CD4-positive, alpha-beta T cell treated with Interleukin-21 for 1 hour (primary cell): Measurements from ENCODE around the gene IGSF21.

Experiments used
- DNase-seq: peaks from one replicate; pipeline ENCODE4 v3.0.0-alpha.2; 2020

The IGSF21 gene

DNA sequence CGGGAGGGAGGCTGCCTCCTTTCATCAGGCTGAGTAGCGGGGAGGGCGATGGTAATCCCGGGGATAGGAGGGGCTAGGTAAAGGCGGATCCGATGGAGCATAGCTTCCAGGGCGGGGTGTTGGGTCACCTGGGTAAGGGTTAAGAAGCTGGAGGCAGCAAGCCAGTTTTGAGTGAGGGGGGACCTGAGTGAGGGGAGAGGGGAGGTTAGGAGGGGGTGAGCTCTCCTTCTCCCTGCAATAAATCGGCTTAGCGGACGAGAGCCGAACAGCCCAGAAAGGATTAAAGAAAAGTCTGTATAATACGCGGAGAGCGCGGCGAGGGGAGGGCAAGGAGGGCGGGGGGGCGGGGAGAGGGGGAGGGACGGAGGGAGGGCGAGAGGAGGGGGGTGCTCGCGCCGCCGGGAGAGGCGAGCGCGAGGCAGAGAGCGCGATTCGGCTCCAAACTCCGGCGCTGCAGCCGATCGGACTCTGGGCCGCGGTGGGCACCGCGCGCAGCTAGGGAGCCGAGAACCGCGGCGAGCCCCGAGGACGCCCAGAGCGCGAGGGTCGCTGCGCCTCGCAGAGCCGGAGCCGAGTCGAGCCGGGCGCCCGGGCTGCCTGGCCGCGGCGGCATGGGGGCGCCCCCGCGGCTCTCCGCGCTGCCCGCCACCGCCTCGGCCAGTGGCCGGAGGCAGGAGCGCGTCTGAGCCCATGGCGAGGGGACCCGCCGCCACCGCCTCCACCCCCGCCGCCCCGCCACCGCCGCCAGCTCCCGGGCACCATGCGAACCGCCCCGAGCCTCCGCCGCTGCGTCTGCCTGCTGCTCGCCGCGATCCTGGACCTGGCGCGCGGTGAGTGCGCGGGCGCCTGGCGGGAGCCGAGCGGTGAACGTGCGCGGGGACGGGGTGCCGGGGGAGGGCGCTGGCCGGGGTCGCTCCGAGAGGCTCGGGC is at the start of gene IGSF21:
Gene IGSF21, plus strand, starts transcription at position 430 of the 930 bp plus-strand sequence. Its CDS starts 331 bp downstream, at position 761.
- no peak for DNase-seq

DNA sequence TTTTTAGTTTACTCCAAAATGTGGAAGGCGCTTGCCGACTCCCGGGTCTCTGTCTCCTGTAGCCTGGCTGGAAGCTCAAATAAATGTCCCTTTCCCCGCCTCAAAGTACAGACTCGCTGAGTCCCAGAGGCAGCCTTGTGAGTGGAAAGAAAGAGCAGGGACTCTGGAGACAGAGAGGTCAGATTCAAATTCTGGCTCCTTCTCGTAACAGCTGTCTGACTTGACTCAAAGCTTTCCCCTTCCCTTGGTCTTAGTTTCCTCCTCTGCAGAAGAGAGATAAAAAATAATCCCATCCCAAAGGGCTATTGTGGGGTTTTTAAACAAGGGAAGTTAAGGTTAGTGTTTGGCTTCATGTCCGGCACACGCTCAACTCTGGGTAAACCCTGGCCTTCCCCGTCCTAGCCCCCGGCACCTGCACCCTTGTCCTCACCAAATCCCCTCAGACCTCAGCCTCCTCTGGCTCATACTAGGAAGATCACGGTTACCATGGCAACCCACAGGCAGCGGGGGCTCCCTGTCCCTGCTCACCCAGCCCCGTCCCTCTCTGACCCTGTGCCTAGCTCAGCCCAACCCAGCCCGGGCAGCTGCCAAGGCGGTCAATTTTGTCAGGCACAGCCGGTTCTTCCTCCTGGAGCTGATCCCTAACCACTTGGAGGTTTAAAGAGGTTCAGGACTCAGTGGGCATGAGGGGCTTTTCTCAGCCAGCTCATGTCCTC is 49.2 kb upstream of the IGSF21 start:
- no peak for DNase-seq

DNA sequence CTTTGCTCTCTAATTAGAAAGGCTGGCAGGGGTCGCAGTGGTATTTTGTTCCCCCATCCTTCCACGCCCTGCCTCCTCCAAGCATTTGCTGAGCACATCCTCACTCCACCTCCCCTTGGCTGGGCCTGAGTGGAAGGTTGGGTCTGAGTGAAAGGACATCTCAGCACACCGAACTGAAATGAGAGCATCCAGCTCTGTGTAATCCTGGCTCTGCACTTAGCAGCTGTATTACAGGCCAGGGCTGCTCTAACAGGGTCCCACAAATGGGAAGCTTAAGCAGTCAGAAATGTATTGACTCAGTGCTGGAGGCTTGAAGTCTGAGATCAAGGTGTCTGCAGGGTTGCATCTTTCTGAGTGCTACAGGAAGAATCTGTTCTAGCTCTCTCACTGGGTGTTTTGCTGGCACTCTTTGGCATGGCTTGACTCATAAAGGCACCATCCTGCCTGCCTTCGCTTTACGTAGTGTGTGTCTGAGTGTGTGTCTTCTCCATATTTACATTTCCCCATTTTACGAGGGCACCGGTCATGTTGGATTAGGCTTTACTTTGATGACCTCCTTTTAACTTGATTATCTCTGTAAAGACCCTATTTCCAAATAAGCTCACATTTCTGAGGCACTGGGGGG is 48.5 kb upstream of the IGSF21 start:
- no peak for DNase-seq

DNA sequence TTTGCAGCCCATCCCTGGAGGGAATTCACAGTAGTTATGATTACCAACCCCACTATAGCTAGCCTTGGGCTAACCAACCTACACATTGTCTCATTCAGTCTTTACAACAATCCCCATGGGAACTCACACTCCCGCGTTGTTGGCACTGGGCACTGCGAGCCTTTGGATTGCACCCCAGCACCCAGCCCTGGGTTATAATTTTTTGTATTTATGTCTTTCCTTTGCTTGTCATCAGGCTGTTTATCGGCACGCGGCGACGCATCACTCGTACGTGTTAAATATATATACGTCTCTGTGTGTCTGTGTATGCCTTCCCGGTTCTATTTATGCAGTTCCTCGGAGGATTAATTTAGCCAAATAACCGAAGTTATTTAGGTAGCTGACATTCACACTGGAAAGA is 47.2 kb upstream of the IGSF21 start:
- no peak for DNase-seq

DNA sequence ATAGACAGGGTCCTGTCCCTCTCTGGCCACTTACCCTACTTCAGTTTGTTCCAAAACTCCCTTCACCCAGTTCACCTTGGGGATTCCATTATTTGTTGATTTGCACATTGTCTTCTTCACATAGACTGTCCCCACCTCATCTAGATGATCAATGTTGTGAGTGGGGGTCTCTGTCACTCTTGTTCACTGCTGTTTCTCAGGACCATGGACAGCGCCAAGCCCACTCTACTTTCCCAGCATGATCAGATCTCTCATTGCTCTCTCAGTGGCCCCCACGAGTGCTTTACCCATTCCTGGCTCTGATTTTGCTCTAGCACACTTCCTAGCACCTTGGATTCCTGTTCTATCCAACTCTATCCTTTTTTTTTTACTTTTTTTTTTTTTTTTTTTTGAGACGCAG is 45.4 kb upstream of the IGSF21 start:
- DNase-seq: no peak

DNA sequence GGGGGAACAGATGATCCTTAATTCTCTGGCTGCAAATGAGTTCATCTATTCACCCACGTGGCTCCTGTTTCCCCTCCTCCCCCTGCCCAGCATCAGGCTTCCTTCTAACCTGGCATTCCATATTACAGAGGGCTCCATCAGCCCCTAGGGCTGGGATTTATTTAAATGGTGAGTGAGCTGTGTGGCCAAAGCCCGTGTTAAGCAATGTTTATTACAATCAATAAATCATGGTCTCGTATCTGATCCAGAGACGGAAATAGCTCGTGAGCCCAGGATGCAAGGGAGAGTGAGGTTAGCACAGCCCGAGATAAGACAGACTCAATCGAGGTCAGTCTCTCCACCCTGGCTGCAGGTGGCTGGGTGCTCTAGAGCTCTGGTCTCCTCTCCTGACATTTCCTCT is 43.1 kb upstream of the IGSF21 start:
- DNase-seq: no peak

DNA sequence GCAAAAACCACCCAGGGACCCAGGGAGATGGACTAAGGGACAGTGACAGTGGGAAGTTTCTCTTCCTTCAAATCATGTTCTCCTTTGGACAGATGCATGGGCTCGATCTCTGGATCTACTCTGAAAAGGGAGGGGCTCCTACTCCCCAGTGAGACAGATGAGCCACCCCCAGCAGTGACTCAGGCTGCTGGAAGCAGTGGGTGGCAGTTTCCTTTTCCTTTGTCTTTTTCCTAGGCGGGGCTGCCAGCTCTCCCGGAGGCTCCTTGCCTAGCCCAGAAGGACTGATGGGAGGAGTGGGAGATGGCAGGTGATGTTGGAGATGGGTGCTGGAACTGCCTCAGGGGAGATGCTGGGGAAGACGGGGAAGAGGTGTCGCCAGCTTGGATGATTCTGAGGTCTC is 41.0 kb upstream of the IGSF21 start:
- no peak for DNase-seq

DNA sequence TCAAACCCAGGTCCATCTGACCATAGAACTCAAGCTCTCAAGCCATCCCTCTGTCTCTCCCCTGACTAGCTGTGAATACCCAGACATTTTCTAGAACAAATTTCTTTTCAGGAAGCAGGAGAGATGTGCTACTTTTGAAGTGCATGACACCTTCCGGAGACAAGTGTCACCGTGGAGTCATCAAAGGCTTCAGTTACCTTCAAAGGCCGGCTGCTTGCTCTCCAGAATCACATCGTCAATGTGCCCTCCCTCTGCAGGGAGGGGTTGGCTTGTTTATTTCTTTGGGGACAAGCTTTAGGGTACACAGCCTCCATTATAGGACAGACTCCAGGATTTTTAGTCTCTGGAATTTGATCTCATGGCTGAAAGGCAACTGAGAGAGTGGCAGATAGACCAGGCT is 37.7 kb upstream of the IGSF21 start:
- peak; percentile 23 for DNase-seq

DNA sequence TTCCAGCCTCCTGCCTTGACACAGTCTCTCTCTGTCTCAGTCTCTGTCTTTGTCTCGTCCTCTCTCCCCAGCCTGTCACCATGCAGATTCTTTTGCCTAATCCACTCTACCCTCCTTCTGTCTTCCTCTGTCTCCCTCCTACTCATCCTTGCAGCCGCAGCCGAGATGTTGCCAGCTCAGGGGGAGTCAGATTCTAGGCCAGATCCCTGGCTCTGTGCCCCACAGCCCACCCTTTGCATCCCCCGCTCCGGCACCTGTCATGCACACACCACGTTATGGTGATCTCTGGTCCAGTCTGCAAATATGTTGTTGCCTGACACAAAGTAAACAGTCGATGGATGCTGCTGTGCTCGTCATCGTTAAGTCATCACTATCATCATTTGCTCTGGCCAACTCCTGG is 35.5 kb upstream of the IGSF21 start:
- no peak for DNase-seq

DNA sequence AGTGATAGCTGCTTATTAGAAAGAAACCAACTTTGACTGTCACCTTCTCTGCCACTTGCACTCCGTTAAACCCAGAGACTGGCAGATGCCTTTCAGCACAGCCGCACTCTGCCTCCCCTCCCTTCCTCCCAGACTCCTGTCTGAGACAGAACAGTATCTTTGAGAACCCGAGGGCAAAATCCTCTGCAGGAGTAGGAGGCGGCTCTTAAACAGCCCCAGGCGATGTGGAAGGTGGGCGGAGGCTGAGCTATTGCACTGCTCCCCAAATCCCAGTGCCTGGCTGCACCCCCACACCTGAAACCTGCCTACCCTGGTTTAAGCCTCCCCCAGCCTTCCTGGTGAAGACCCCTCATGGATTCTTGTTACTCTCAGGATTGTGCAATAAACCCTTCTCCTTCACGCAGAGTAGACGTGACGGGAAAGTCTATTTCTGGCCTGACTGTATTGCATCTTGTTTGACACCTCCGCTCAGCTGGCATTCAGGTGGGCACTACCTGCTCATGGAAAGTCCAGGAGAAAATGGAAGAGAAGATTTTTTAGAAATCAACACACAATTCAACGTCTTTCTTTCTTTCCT is 34.4 kb upstream of the IGSF21 start:
- no peak for DNase-seq

DNA sequence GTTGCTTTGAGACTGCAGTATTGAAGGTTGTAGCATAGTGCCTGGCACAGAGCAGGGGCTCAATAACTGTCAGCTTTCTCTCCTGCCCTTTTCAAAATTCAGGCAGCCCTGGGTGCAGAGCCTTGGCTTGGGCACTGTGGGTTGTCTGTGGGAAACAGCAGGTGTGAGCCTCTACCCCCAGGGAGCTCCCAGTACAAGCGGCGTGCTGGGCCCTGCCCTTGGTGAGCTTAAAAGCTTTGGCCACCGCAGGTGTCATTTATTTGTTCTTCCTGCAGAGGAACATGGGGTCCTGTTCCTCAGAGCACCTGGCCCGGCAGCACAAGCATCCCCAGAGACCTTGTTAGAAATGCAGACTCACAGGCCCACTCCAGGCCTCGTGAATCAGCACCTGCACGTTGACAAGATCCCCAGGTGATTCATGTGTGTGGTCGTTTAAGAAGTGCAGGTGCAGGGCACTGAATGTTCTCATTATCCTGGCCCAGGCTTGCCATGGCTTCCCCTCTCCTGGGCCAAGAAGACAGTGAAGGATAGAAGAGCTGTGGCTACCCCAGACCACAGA is 29.9 kb upstream of the IGSF21 start:
- no peak for DNase-seq

DNA sequence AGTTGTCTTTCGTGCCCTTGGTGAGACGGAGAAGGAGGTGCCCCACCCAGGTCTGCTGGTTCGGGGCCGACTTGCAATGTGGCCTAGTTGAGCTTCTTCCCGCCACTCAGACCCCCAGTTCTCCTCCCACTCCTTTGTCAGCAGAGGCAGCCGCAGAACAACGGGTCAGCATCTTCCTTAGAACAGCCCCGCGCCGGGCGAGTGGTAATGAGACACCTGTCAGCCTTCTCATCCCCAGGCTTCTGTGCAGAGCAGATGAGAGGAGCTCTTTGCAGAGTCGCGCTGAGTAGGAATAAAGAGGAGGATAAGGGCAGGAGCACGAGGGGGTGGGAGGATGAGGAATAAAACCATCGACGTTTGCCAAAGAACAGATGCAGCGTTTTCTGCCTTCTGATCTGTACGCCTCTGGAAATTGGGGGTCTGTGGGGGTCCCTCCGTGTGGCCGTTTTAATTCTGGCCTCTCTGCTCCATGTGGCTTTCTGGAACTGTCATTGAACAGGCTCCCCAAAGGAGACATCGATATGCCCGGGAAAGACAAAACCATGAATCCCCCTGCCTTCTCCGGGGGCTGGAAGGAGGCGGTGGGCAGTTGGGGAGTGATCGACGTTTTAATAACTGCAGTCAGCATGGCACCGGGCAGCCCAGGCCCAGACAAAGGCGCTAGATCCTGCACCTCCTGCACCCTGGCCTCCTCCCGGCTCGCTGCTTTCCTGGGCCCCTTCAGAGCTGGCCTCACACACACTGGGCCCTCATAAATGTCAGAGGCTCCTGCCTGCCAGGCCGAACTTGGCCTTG is 27.5 kb upstream of the IGSF21 start:
- DNase-seq: no peak

DNA sequence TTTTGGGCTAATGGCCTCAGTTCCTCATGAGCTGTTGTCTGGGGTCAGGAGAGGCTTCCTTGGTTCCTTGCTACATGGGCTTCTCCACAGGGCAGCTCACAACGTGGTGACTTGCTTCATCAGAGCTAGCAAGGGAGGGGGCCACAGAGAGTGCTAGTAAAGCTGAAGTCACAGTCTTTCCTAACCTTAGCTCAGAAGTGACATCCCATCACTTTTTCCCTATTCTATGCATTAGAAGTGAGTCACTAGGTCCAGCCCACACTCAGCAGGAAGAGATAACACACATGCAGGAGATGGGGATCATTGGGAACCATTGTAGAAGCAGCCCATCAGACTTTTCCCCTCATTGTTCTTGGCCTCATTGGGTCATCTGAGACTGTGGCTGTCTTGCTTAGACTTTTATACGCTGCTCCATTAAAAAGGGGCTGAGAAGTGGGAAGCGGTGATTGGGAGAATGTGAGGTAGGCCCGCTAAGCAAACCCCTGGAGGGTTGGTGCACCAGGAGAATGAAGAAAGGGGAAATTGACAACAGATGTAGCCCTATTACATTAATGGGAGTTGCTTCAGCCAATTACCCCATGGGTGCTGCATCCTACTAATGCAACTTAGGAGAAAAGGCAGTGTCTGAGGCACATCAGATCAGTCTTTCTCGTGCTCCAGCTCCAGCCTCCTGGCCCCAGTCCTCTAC is 22.1 kb upstream of the IGSF21 start:
- DNase-seq: no peak

DNA sequence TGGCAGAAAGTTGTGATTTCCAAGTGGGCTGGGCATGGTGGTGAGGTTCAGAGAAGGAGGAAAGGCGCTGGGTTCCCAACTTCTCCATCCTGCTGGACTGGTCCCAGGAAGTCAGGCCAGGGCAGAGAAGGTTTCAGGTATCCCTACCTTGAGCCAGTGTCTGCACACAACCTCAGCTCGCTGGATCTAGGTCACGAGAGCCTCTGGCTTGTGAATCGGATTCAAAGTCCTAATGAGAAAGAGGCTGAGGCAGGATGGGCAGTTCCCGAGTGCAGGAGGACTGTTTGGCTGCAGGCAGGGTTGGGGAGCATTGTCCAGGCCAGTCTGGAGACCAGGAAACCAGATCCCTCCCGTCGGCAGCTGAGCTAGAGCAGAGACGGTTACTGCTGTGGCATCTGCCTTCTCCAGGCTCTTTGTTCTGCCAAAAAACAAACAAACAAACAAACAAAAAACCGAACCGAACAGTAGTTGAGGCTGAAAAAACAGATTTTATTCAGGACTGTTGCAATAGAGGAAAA is 19.5 kb upstream of the IGSF21 start:
- DNase-seq: no peak

DNA sequence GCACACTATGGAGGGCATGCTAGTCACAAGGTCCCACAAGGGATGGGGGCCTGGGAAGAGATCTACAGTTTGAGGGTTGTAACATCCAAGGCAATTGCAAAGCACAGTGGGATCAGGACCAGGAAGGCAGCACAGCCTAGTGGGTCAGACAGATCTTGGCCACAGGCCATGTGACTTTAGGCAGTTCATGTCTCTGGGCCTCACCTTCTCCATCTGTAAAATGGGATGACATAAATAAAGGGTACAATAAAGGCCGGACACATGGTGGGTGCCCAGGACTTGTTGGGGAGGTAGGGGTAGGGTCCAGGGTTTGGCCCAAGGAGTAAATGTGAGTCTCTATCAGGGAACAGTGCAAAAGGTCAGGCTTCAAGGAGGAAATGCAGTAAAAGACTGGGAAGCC is 18.1 kb upstream of the IGSF21 start:
- DNase-seq: no peak

DNA sequence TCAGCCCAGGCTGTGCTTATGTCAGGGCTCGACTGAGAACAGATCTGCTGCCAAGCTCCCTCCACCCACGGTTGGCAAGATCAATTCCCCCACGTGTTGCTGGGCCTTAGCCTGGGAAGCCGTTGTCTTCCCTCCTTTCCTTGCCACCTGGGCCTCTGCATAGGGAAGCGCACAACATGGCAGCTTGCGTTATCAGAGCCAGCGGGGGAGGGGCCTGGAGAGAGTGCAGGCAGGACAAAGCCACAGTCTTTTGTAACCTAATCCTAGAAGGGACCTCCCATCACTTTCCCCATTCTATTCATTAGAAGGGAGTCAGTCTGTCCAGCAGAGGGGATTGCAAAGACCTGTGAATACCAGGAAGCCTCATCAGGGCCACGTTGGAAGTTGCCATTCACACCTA is 17.0 kb upstream of the IGSF21 start:
- DNase-seq: no peak

DNA sequence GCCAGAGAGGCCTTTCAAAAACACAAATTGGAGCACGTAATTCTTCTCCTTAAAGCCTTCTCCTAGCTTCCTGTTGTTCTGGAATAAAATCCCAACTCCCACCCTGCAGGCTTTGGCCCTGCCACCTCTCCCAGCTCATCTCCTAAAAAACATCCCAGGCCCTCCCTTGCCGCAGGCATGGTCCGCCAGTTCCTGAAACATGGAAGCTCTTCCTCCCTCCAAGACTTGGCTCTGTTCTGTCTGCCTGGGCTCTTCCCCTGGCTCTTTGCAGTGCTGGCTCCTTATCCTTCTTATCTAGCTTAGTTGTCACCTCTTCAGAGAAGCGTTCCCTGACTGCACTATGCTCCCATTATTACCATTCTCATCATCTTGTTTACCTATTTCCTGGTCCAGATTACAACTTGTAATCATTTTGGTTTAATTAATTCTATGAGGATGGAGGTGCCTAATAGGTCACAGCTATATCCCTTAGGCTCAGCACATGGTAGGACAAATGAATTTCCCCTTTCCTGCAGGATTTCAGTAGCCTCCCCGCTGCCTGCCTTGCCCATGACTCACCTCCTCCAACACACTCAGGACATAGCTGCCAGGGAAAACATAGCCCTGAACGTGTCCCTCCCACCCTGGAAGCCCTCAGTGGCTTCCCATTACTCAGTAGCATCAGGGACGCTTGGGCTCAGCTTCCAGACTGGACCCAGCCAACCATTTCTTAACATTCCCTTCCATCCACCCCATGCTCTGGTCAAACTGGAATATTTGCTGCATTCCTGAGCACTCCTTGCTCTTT is 15.7 kb upstream of the IGSF21 start:
- no peak for DNase-seq

DNA sequence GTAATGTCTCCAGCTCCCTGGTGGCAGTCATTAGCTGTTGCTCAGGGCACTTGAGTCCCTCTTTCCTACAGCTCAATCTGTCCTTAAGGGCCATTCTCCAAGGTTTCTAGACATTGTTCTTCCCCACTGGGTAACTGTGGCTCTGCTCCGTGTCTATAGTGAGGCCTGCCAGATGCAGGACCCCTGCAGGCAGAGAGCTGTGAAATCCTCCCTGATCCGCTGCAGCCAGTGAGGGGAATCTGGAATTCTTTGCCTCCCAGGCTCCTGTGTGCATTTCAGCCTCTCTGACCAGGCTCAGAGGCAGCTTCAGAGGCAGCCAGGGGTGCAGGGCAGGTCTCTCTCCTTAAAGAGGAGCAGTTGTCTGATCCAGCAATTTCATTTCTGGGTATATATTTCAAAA is 14.4 kb upstream of the IGSF21 start:
- no peak for DNase-seq

DNA sequence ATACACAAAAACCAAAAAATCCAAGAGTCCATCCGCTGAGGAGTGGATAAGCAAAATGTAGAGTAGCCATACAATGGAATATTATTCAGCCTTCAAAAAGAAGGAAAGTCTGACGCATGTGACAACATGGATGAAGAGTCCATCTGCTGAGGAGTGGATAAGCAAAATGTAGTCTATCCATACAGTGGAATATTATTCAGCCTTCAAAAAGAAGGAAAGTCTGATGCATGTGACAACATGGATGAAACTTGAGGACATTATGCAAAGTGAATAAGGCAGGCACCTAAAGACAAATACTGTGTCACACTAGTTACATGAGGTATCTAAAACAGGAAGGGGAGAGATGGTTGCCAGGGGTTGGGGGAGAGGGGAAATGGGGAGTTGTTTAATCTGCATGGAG is 14.0 kb upstream of the IGSF21 start:
- DNase-seq: no peak

DNA sequence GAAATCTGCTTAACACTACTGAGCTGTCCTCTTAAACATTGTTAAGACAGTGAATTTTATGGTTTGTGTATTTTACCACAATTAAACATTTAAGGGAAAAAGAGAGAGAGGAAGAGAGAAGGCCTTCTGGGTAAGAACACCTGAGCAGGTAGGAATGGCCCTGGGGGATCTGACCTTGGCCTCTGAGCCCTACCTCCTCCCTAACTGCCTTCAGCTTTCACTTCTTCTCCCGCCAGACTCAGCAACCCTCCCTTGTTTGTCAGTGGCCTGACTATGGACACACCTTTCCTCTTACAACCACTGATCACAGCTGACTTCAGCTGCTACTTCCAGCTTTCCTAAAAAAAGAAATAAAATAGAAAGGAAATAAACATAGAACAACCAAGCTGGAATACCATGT is 13.5 kb upstream of the IGSF21 start:
- no peak for DNase-seq

DNA sequence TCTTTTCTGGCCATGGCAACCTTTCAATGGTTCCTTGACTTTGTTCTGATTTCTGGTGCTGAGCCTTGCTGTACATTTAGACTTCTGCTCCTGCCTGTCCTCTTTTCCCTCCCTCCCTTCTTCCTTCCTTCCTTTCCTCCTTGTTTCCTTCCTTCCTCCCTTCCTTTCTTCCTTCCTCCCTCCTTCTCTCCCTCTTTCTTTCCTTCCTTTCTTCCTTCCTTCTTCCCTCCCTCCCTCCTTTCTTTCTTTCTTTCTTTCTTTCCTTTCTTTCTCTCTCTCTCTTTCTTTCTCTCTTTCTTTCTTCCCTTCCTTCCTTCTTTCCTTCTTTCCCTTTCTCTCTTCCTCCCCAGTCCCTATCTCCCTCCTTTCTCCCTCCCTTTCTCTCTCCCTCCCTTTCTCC is 10.4 kb upstream of the IGSF21 start:
- DNase-seq: no peak
